GM23338 (cell line): ENCODE results near the gene GLB1L3. TPM values are rescaled to one million over a fixed set of nuclear protein-coding genes. Genes with fewer than 3 reads are reported as not detected.

Experiments
- ATAC-seq: fragments of 200-7000 bp; cut with Tn5 transposase; 3 replicates; pipeline ENCODE4 v1.9.1; 2020
- DNase-seq: peaks from one replicate; pipeline ENCODE4 v3.0.0-alpha.2; 2015; ENCODE audit warnings: low spot score
- H2AFZ ChIP-seq: fragments of 200-600 bp; sonication (generic); 2 replicates; pipeline ENCODE4 v1.8.0; 2016; ENCODE audit warnings: antibody characterized with exemption, mild to moderate bottlenecking, moderate library complexity
- H3F3A ChIP-seq: fragments of 200-600 bp; sonication (generic); replicated peaks from 2 replicates; pipeline ENCODE4 v1.8.0; 2017; ENCODE audit warnings: antibody characterized with exemption, mixed run types, low read depth
- H3K27ac ChIP-seq: fragments of 200-600 bp; sonication (generic); 2 replicates; pipeline ENCODE4 v1.6.1; 2016; ENCODE audit warnings: low read depth
- H3K27me3 ChIP-seq: fragments of 200-600 bp; sonication (generic); 2 replicates; pipeline ENCODE4 v1.8.0; 2016; ENCODE audit warnings: mild to moderate bottlenecking, mixed run types, moderate library complexity; ENCODE audit not compliant: insufficient read depth
- H3K36me3 ChIP-seq: fragments of 200-600 bp; sonication (generic); 2 replicates; pipeline ENCODE4 v1.8.0; 2016; ENCODE audit warnings: mild to moderate bottlenecking; ENCODE audit not compliant: insufficient read depth
- H3K4me1 ChIP-seq: fragments of 200-600 bp; sonication (generic); 2 replicates; pipeline ENCODE4 v1.8.0; 2016; ENCODE audit warnings: mild to moderate bottlenecking, moderate library complexity; ENCODE audit not compliant: insufficient read depth
- H3K4me2 ChIP-seq: fragments of 200-600 bp; sonication (generic); 2 replicates; pipeline ENCODE4 v1.7.1; 2017; ENCODE audit warnings: mixed run types
- H3K4me3 ChIP-seq: fragments of 200-600 bp; sonication (generic); 2 replicates; pipeline ENCODE4 v1.6.1; 2016; ENCODE audit warnings: mixed run types
- H3K79me2 ChIP-seq: fragments of 200-600 bp; sonication (generic); replicated peaks from 2 replicates; pipeline ENCODE4 v1.8.0; 2017; ENCODE audit warnings: mild to moderate bottlenecking; ENCODE audit not compliant: insufficient read depth
- H3K9me2 ChIP-seq: fragments of 200-600 bp; sonication (generic); 2 replicates; pipeline ENCODE4 v1.8.0; 2017; ENCODE audit not compliant: insufficient read depth
- H4K20me1 ChIP-seq: fragments of 200-600 bp; sonication (generic); replicated peaks from 2 replicates; pipeline ENCODE4 v1.8.0; 2017; ENCODE audit warnings: mild to moderate bottlenecking; ENCODE audit not compliant: insufficient read depth
- H3K27ac Mint-ChIP-seq: 2 replicates; pipeline ENCODE4 v1.8.0; 2020; ENCODE audit warnings: inconsistent platforms, mild to moderate bottlenecking, moderate library complexity, mixed read lengths
- H3K27me3 Mint-ChIP-seq: 3 replicates; pipeline ENCODE4 v1.8.0; 2022; ENCODE audit warnings: low read depth, mild to moderate bottlenecking, moderate library complexity, mixed read lengths, inconsistent platforms; ENCODE audit not compliant: insufficient read depth, poor library complexity
- H3K36me3 Mint-ChIP-seq: 3 replicates; pipeline ENCODE4 v1.8.0; 2021; ENCODE audit warnings: low read depth, mild to moderate bottlenecking, inconsistent platforms, moderate library complexity, mixed read lengths
- H3K4me1 Mint-ChIP-seq: 3 replicates; pipeline ENCODE4 v1.8.0; 2020; ENCODE audit warnings: mild to moderate bottlenecking, inconsistent platforms, mixed read lengths
- H3K4me3 Mint-ChIP-seq: 3 replicates; pipeline ENCODE4 v1.8.0; 2021; ENCODE audit warnings: moderate library complexity, mild to moderate bottlenecking, inconsistent platforms, mixed read lengths
- H3K9me3 Mint-ChIP-seq: 3 replicates; pipeline ENCODE4 v1.8.0; 2020; ENCODE audit warnings: moderate library complexity, mild to moderate bottlenecking, inconsistent platforms, mixed read lengths
- CREB1 ChIP-seq: fragments of 250-450 bp; sonication (Bioruptor Pico); IDR thresholded peaks from 2 replicates; pipeline ENCODE4 v1.5.0; 2020; ENCODE audit warnings: low read depth, mild to moderate bottlenecking, moderate library complexity
- CTCF ChIP-seq, 2 experiments: fragments of 200-600 bp in 1 of 2; sonication (generic) in 1 of 2; conservative IDR thresholded peaks; 2 replicates each; pipeline versions ENCODE4 v1.5.1 to v1.6.1; 2016 to 2017; ENCODE audit warnings: antibody characterized with exemption in 2 of 2, low read depth in 2 of 2, mild to moderate bottlenecking in 2 of 2, moderate library complexity in 1 of 2
- EZH2phosphoT487 ChIP-seq: fragments of 200-600 bp; sonication (generic); IDR thresholded peaks from one replicate; pipeline ENCODE4 v1.8.1; 2018; ENCODE audit warnings: antibody characterized with exemption; ENCODE audit not compliant: unreplicated experiment
- JUNB ChIP-seq: IDR thresholded peaks from one replicate; pipeline ENCODE4 v1.6.1; 2016; ENCODE audit warnings: antibody characterized with exemption; ENCODE audit not compliant: unreplicated experiment
- NANOG ChIP-seq: IDR thresholded peaks from 2 replicates; pipeline ENCODE4 v1.6.1; 2016; ENCODE audit warnings: antibody characterized with exemption, borderline replicate concordance
- POLR2AphosphoS5 ChIP-seq: IDR thresholded peaks from 2 replicates; pipeline ENCODE4 v1.6.1; 2016; ENCODE audit warnings: antibody characterized with exemption, low read depth
- STAT1 ChIP-seq: IDR thresholded peaks from one replicate; pipeline ENCODE4 v1.6.1; 2016; ENCODE audit warnings: antibody characterized with exemption; ENCODE audit not compliant: unreplicated experiment
- ZNF114 ChIP-seq: fragments of 250-450 bp; sonication (Bioruptor Pico); IDR thresholded peaks from 2 replicates; pipeline ENCODE4 v1.5.0; 2020; ENCODE audit warnings: mild to moderate bottlenecking, moderate library complexity
- ZNF331 ChIP-seq: fragments of 250-450 bp; sonication (Bioruptor Pico); IDR thresholded peaks from 2 replicates; pipeline ENCODE4 v1.5.0; 2020; ENCODE audit warnings: low read depth, mild to moderate bottlenecking, moderate library complexity
- polyA plus RNA-seq: library from polyadenylated mRNA; unstranded; fragments of >200 nt; fragmentation: Nextera tagmentation; extraction: Ambion mirVana; gene quantifications from 2 replicates; pipeline ENCODE4 v1.2.1, GENCODE V29; 2016
- total RNA-seq: library from RNA; depleted of rRNA; stranded (reverse); fragments of >200 nt; shearing (Covaris generic); gene quantifications from 2 replicates; pipeline ENCODE4 v1.2.3, GENCODE V29; 2014
- TF ChIP-seq, protein P1 (sequence below): IDR thresholded peaks from one replicate; pipeline ENCODE4 v1.6.1; 2018; ENCODE audit warnings: antibody characterized with exemption; ENCODE audit not compliant: unreplicated experiment

GLB1L3 gene
- total and polyA plus RNA-seq, 2 experiments from 2014 or later, result 28.8 to 33.1 TPM

GRCh38 chr11:134291196-134291595, 15.0 kb downstream of the GLB1L3 start:
- no peaks in the 10 kb centered on the region for H3F3A ChIP-seq
- Mint-ChIP-seq H3K36me3 (peaks cover 68% of the 10 kb centered on the region), H3K27me3 (peaks cover 9% of the 10 kb centered on the region)

DNA sequence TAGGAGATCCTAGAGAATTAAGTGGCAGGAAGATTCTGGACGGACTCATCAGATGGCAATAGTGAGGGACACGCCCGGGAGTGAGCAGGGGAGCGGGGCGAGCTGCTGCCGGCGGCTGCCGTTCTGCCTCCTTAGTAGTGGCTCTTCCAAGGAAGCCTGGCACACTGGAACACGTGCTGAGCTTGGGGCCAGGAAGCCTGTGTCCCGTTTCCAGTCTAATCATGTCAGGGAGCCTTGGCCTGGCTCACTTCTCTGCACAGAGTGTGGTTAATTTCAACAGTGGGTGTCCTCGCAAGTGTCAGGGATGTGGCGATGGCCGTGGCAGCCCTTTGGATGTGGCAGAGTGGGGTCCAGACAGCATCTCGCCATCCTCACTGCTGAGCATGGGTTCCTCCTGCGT, 16.5 kb downstream of the GLB1L3 start:
- Mint-ChIP-seq H3K36me3 (peaks cover 68% of the 10 kb centered on the region), H3K4me3 (no peak overlapping the region), H3K27ac (no peak overlapping the region; the same call in 1 of the 2 replicates), H3K9me3 (no peaks in the 10 kb centered on the region), H3K4me1 (peaks cover 22% of the 10 kb centered on the region), H3K27me3 (peaks cover 9% of the 10 kb centered on the region)
- ATAC-seq (no peak), DNase-seq (no peak)
- Histone ChIP-seq H3K27ac (no peak overlapping the region), H2AFZ (no peak overlapping the region), H4K20me1 (no peaks in the 10 kb centered on the region), H3K79me2 (no peaks in the 10 kb centered on the region), H3K9me2 (no peaks in the 10 kb centered on the region), H3K27me3 (no peaks in the 10 kb centered on the region), H3K4me3 (no peak overlapping the region), H3F3A (no peaks in the 10 kb centered on the region), H3K4me1 (0 out of 2 replicates have a peak, but pooled peaks cover 4% of the 10 kb centered on the region), H3K36me3 (peaks cover 18% of the 10 kb centered on the region), H3K4me2 (no peak overlapping the region)
- TF ChIP-seq EZH2phosphoT487, result no peak
- TF ChIP-seq STAT1, result no peak
- TF ChIP-seq POLR2AphosphoS5, result no peak
- TF ChIP-seq, protein P1, sequence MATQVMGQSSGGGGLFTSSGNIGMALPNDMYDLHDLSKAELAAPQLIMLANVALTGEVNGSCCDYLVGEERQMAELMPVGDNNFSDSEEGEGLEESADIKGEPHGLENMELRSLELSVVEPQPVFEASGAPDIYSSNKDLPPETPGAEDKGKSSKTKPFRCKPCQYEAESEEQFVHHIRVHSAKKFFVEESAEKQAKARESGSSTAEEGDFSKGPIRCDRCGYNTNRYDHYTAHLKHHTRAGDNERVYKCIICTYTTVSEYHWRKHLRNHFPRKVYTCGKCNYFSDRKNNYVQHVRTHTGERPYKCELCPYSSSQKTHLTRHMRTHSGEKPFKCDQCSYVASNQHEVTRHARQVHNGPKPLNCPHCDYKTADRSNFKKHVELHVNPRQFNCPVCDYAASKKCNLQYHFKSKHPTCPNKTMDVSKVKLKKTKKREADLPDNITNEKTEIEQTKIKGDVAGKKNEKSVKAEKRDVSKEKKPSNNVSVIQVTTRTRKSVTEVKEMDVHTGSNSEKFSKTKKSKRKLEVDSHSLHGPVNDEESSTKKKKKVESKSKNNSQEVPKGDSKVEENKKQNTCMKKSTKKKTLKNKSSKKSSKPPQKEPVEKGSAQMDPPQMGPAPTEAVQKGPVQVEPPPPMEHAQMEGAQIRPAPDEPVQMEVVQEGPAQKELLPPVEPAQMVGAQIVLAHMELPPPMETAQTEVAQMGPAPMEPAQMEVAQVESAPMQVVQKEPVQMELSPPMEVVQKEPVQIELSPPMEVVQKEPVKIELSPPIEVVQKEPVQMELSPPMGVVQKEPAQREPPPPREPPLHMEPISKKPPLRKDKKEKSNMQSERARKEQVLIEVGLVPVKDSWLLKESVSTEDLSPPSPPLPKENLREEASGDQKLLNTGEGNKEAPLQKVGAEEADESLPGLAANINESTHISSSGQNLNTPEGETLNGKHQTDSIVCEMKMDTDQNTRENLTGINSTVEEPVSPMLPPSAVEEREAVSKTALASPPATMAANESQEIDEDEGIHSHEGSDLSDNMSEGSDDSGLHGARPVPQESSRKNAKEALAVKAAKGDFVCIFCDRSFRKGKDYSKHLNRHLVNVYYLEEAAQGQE, result no peak
- TF ChIP-seq ZNF331 (CRISPR knock-in tag), result no peak
- TF ChIP-seq JUNB, result no peak
- no peak for TF ChIP-seq ZNF114
- no peak for TF ChIP-seq CTCF (conservative IDR thresholded peaks at IDR 0.05; ENCODE audit: low read depth in 2 of 2)
- no peak for TF ChIP-seq NANOG

More at GRCh38 chr11:134291196-134291595, 15.0 kb downstream of the GLB1L3 start:
- Histone ChIP-seq H3K27me3 (no peaks in the 10 kb centered on the region), H3K4me3 (no peak overlapping the region), H3K36me3 (peaks cover 18% of the 10 kb centered on the region), H2AFZ (no peak overlapping the region), H3K27ac (no peak overlapping the region), H3K4me2 (no peak overlapping the region), H4K20me1 (no peaks in the 10 kb centered on the region), H3K4me1 (0 out of 2 replicates have a peak, but pooled peaks cover 6% of the 10 kb centered on the region), H3K9me2 (no peaks in the 10 kb centered on the region), H3K79me2 (no peaks in the 10 kb centered on the region)
- Mint-ChIP-seq H3K9me3 (no peaks in the 10 kb centered on the region), H3K4me1 (peaks cover 25% of the 10 kb centered on the region), H3K4me3 (no peak overlapping the region), H3K27ac (no peak overlapping the region)
- ATAC-seq, result no peak
- TF ChIP-seq EZH2phosphoT487, result no peak
- no peak for TF ChIP-seq JUNB
- TF ChIP-seq CREB1 (CRISPR knock-in tag), result no peak
- DNase-seq, result no peak
